Keratinocyte (primary cell): ENCODE results near the gene CD226. TPM values are rescaled to one million over a fixed set of nuclear protein-coding genes. Genes with fewer than 3 reads are reported as not detected.

Experiments used
- DNase-seq: peaks from one replicate; pipeline ENCODE4 v3.0.0-alpha.2; 2011; ENCODE audit warnings: low read depth, missing footprints, low spot score
- FAIRE-seq: peaks from 2 replicates; lab custom pipeline; 2011; peaks lifted over from hg19 to GRCh38; lab: Jason Lieb, UNC
- H2AFZ ChIP-seq: 2 replicates; pipeline ENCODE4 v1.6.0; 2012; ENCODE audit warnings: low read length, control low read depth, inconsistent platforms; ENCODE audit not compliant: control insufficient read depth
- H3K27ac ChIP-seq: 2 replicates; pipeline ENCODE4 v1.5.1; 2011; ENCODE audit warnings: low read length; ENCODE audit not compliant: control insufficient read depth, insufficient read depth
- H3K27me3 ChIP-seq: 3 replicates; pipeline ENCODE4 v1.6.0; 2011; ENCODE audit warnings: low read length; ENCODE audit not compliant: control insufficient read depth, insufficient read depth; ENCODE audit errors: extremely low read depth
- H3K36me3 ChIP-seq, 2 experiments: 2 replicates in 1 of 2; 3 replicates in 1 of 2; pipeline ENCODE4 v1.5.1; 2011; ENCODE audit warnings: low read length in 2 of 2, mild to moderate bottlenecking in 1 of 2; ENCODE audit not compliant: control insufficient read depth in 2 of 2, insufficient read depth in 2 of 2; ENCODE audit errors: extremely low read depth in 1 of 2
- H3K4me1 ChIP-seq: 3 replicates; pipeline ENCODE4 v1.5.1; 2011; ENCODE audit warnings: low read length; ENCODE audit not compliant: control insufficient read depth, insufficient read depth; ENCODE audit errors: extremely low read depth
- H3K4me2 ChIP-seq: 3 replicates; pipeline ENCODE4 v1.6.0; 2011; ENCODE audit warnings: low read depth, low read length; ENCODE audit not compliant: control insufficient read depth, insufficient read depth; ENCODE audit errors: extremely low read depth
- H3K4me3 ChIP-seq, 3 experiments: fragments of 200-600 bp in 1 of 3; sonication (generic) in 1 of 3; 2 replicates in 2 of 3; 3 replicates in 1 of 3; pipeline ENCODE4 v1.5.1; 2011 to 2016; ENCODE audit warnings: low read length in 3 of 3, mild to moderate bottlenecking in 3 of 3, control low read depth in 2 of 3, inconsistent platforms in 1 of 3, low read depth in 1 of 3, mixed read lengths in 1 of 3, mixed run types in 1 of 3, moderate library complexity in 1 of 3; ENCODE audit not compliant: control insufficient read depth in 2 of 3, insufficient read depth in 2 of 3; ENCODE audit errors: extremely low read depth in 1 of 3
- H3K79me2 ChIP-seq: 2 replicates; pipeline ENCODE4 v1.6.0; 2012; ENCODE audit warnings: low read length; ENCODE audit not compliant: control insufficient read depth, insufficient read depth
- H3K9ac ChIP-seq: 3 replicates; pipeline ENCODE4 v1.6.0; 2011; ENCODE audit warnings: low read length; ENCODE audit not compliant: control insufficient read depth, insufficient read depth; ENCODE audit errors: extremely low read depth
- H3K9me1 ChIP-seq: 3 replicates; pipeline ENCODE4 v1.6.0; 2011; ENCODE audit warnings: low read length; ENCODE audit not compliant: control insufficient read depth, insufficient read depth; ENCODE audit errors: extremely low read depth
- H3K9me3 ChIP-seq: 2 replicates; pipeline ENCODE4 v1.5.1; 2012; ENCODE audit warnings: low read depth, low read length; ENCODE audit not compliant: control insufficient read depth
- H4K20me1 ChIP-seq: 3 replicates; pipeline ENCODE4 v1.6.0; 2011; ENCODE audit warnings: low read length; ENCODE audit not compliant: control insufficient read depth, insufficient read depth; ENCODE audit errors: extremely low read depth
- EZH2 ChIP-seq: IDR thresholded peaks from one replicate; pipeline ENCODE4 v1.6.1; 2012; ENCODE audit warnings: inconsistent platforms, mild to moderate bottlenecking, low read length, moderate library complexity
- dilution Hi-C: fragments of 300-500 bp; cut with MboI; formaldehyde crosslinking; loops from one replicate; pipeline ENCODE4 v1.7.0; 2020; ENCODE audit warnings: low sequenced_read_pairs; ENCODE audit not compliant: extremely low pct_ligation_motif_present
- polyA plus RNA-seq, 5 experiments: library from polyadenylated mRNA; depleted of rRNA in 3 of 5; stranded (reverse) in 3 of 5; stranded (forward) in 1 of 5; unstranded in 1 of 5; fragments of >200 nt; gene quantifications; 1 replicate in 1 of 5; 2 replicates in 3 of 5; 3 replicates in 1 of 5; pipeline versions ENCODE4 v1.2.1 to v1.2.3, GENCODE V29; 2011 to 2012; ENCODE audit warnings: missing spikeins in 2 of 5, low read depth in 1 of 5, low replicate concordance in 1 of 5
- TF ChIP-seq, protein P1 (sequence below), 3 experiments: IDR thresholded peaks in 1 of 3; conservative IDR thresholded peaks in 1 of 3; optimal IDR thresholded peaks in 1 of 3; 2 replicates in 2 of 3; 3 replicates in 1 of 3; pipeline versions ENCODE3 to v1.5.1; 2011; ENCODE audit warnings: low read length in 3 of 3, mild to moderate bottlenecking in 3 of 3, moderate library complexity in 2 of 3, control low read depth in 1 of 3, inconsistent platforms in 1 of 3; ENCODE audit not compliant: insufficient read depth in 2 of 3; ENCODE audit errors: extremely low read depth in 1 of 3

Gene CD226
- polyA plus RNA-seq, 1 donor (not counting 4 experiments of a cell fraction or from before 2014, with no cell fraction given) = 1.3 TPM

DNA sequence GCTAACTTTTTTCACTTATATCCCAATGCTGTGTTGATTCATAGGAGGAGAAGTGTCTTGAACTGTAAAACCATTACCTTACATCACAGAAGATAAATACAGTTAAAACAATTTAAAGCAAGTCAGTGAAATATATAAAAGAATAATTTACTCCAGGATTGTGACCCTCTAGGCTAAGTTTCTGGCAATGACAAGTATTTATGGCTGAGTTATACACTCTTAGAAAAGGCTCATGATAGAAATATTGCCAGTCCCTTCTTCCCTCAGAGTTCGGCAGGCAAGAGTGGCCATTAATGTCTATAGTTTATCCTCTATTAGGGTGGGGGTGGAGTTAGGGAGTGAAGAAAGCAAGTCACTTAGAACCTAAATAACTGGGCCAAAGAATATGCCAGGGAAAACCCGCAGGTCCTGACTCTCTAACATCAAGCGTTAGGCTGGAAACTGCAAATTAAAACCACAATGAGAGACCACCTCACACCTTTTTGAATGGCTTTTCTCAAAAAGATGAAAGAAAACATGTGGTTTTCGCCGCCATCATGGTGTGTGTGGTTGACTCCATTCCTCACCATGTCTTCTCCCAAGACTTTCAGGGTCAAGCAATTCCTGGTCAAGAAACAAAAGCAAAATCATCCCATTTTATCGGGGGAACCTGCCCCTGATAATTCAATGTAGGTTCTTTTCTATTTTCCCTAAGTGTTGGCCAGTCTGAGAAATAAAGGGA, 69.3 kb downstream of the CD226 start:
- TF ChIP-seq, protein P1, sequence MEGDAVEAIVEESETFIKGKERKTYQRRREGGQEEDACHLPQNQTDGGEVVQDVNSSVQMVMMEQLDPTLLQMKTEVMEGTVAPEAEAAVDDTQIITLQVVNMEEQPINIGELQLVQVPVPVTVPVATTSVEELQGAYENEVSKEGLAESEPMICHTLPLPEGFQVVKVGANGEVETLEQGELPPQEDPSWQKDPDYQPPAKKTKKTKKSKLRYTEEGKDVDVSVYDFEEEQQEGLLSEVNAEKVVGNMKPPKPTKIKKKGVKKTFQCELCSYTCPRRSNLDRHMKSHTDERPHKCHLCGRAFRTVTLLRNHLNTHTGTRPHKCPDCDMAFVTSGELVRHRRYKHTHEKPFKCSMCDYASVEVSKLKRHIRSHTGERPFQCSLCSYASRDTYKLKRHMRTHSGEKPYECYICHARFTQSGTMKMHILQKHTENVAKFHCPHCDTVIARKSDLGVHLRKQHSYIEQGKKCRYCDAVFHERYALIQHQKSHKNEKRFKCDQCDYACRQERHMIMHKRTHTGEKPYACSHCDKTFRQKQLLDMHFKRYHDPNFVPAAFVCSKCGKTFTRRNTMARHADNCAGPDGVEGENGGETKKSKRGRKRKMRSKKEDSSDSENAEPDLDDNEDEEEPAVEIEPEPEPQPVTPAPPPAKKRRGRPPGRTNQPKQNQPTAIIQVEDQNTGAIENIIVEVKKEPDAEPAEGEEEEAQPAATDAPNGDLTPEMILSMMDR (optimal IDR thresholded peaks at IDR 0.05 in 1 of 3, IDR thresholded peaks at IDR 0.05 in 1 of 3, conservative IDR thresholded peaks at IDR 0.05 in 1 of 3; ENCODE audit: extremely low read depth in 1 of 3, insufficient read depth in 2 of 3, low read length in 3 of 3) = no peak
- no peak for TF ChIP-seq EZH2
- no peaks in the 10 kb centered on the region for H3K9me3 ChIP-seq

DNA sequence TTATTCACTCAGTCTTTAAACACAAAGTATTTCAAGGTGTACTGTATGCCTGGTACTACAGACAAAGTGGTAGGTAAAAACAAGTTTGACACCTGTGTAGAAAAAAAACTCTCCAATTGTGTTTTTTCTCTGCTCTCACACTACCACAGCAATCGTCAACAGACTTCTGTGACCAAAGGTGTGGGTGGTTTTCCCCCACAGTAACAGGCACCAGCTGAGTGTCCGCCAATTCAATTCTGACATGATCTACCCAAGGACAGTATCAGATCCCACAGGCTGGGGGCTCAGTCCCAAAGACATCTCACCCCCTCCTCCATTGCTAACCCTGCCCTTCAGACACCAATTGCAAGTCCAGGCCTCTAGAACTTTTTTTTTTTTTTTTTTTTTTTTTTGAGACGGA, 71.2 kb downstream of the CD226 start:
- no peaks in the 10 kb centered on the region for H3K79me2 ChIP-seq
- TF ChIP-seq, protein P1 (optimal IDR thresholded peaks at IDR 0.05 in 1 of 3, IDR thresholded peaks at IDR 0.05 in 1 of 3, conservative IDR thresholded peaks at IDR 0.05 in 1 of 3; ENCODE audit: extremely low read depth in 1 of 3, insufficient read depth in 2 of 3, low read length in 3 of 3) = no peak
- no peak for TF ChIP-seq EZH2
- no peaks in the 10 kb centered on the region for H3K9me1 ChIP-seq
- no peaks in the 10 kb centered on the region for H3K9me3 ChIP-seq
- dilution Hi-C loops = no loop called here
- no peak overlapping the region for H3K4me3 ChIP-seq
- no peaks in the 10 kb centered on the region for H3K27me3 ChIP-seq
- no peak for DNase-seq
- H3K9ac ChIP-seq = no peak overlapping the region
- FAIRE-seq = no peak
- H3K4me2 ChIP-seq = no peak overlapping the region
- H3K36me3 ChIP-seq = peaks cover 0 to 2% of the 10 kb centered on the region in 2 experiments
- H3K27ac ChIP-seq = no peak overlapping the region
- no peaks in the 10 kb centered on the region for H3K4me1 ChIP-seq
- H2AFZ ChIP-seq = no peak overlapping the region
- H4K20me1 ChIP-seq = no peaks in the 10 kb centered on the region

More for the DNA sequence above, 69.3 kb downstream of the CD226 start:
- no peak for DNase-seq
- Histone ChIP-seq H4K20me1 (no peaks in the 10 kb centered on the region), H3K36me3 (no peaks in the 10 kb centered on the region), H3K27me3 (no peaks in the 10 kb centered on the region), H3K27ac (no peak overlapping the region), H2AFZ (no peak overlapping the region), H3K4me2 (no peak overlapping the region), H3K9ac (no peak overlapping the region), H3K9me1 (no peaks in the 10 kb centered on the region), H3K4me1 (no peaks in the 10 kb centered on the region), H3K79me2 (no peaks in the 10 kb centered on the region), H3K4me3 (no peak overlapping the region)
- dilution Hi-C loops = no loop called here
- no peak for FAIRE-seq
